Prostate gland (tissue), 2 donors: ENCODE measurements around the gene WWOX.

Source experiments
- CTCF ChIP-seq, 4 experiments: fragments of 200-600 bp in 2 of 4; fragments of 450-650 bp in 2 of 4; sonication (generic) in 2 of 4; IDR thresholded peaks; 1 replicate in 3 of 4; 2 replicates in 1 of 4; pipeline ENCODE4 v1.5.1; 2016 to 2019; ENCODE audit warnings: antibody characterized with exemption in 4 of 4, mild to moderate bottlenecking in 2 of 4, moderate library complexity in 2 of 4
- POLR2A ChIP-seq: fragments of 450-650 bp; IDR thresholded peaks from one replicate; pipeline ENCODE4 v1.6.1; 2016; ENCODE audit warnings: antibody characterized with exemption, mild to moderate bottlenecking
- POLR2AphosphoS5 ChIP-seq: sonication (generic); formaldehyde crosslinking; IDR thresholded peaks from one replicate; pipeline ENCODE4 v1.6.1; 2017; ENCODE audit warnings: antibody characterized with exemption

GRCh38 chr16:78715106-78715505, 615.7 kb downstream of the WWOX start:
- TF ChIP-seq CTCF (IDR thresholded peaks at IDR 0.05) = no peak
- TF ChIP-seq POLR2A = no peak
- TF ChIP-seq POLR2AphosphoS5 = no peak
